GM23338 (cell line): ENCODE measurements around the gene GPD2. TPM values are rescaled to one million over a fixed set of nuclear protein-coding genes. Genes with fewer than 3 reads are reported as not detected.

Experiments used
- ATAC-seq: fragments of 200-7000 bp; cut with Tn5 transposase; 3 replicates; pipeline ENCODE4 v1.9.1; 2020
- DNase-seq: peaks from one replicate; pipeline ENCODE4 v3.0.0-alpha.2; 2015; ENCODE audit warnings: low spot score
- H2AFZ ChIP-seq: fragments of 200-600 bp; sonication (generic); 2 replicates; pipeline ENCODE4 v1.8.0; 2016; ENCODE audit warnings: antibody characterized with exemption, mild to moderate bottlenecking, moderate library complexity
- H3F3A ChIP-seq: fragments of 200-600 bp; sonication (generic); replicated peaks from 2 replicates; pipeline ENCODE4 v1.8.0; 2017; ENCODE audit warnings: antibody characterized with exemption, mixed run types, low read depth
- H3K27ac ChIP-seq: fragments of 200-600 bp; sonication (generic); 2 replicates; pipeline ENCODE4 v1.6.1; 2016; ENCODE audit warnings: low read depth
- H3K27me3 ChIP-seq: fragments of 200-600 bp; sonication (generic); 2 replicates; pipeline ENCODE4 v1.8.0; 2016; ENCODE audit warnings: mild to moderate bottlenecking, mixed run types, moderate library complexity; ENCODE audit not compliant: insufficient read depth
- H3K36me3 ChIP-seq: fragments of 200-600 bp; sonication (generic); 2 replicates; pipeline ENCODE4 v1.8.0; 2016; ENCODE audit warnings: mild to moderate bottlenecking; ENCODE audit not compliant: insufficient read depth
- H3K4me1 ChIP-seq: fragments of 200-600 bp; sonication (generic); 2 replicates; pipeline ENCODE4 v1.8.0; 2016; ENCODE audit warnings: mild to moderate bottlenecking, moderate library complexity; ENCODE audit not compliant: insufficient read depth
- H3K4me2 ChIP-seq: fragments of 200-600 bp; sonication (generic); 2 replicates; pipeline ENCODE4 v1.7.1; 2017; ENCODE audit warnings: mixed run types
- H3K4me3 ChIP-seq: fragments of 200-600 bp; sonication (generic); 2 replicates; pipeline ENCODE4 v1.6.1; 2016; ENCODE audit warnings: mixed run types
- H3K79me2 ChIP-seq: fragments of 200-600 bp; sonication (generic); replicated peaks from 2 replicates; pipeline ENCODE4 v1.8.0; 2017; ENCODE audit warnings: mild to moderate bottlenecking; ENCODE audit not compliant: insufficient read depth
- H3K9me2 ChIP-seq: fragments of 200-600 bp; sonication (generic); 2 replicates; pipeline ENCODE4 v1.8.0; 2017; ENCODE audit not compliant: insufficient read depth
- H4K20me1 ChIP-seq: fragments of 200-600 bp; sonication (generic); replicated peaks from 2 replicates; pipeline ENCODE4 v1.8.0; 2017; ENCODE audit warnings: mild to moderate bottlenecking; ENCODE audit not compliant: insufficient read depth
- H3K27ac Mint-ChIP-seq: 2 replicates; pipeline ENCODE4 v1.8.0; 2020; ENCODE audit warnings: inconsistent platforms, mild to moderate bottlenecking, moderate library complexity, mixed read lengths
- H3K27me3 Mint-ChIP-seq: 3 replicates; pipeline ENCODE4 v1.8.0; 2022; ENCODE audit warnings: low read depth, mild to moderate bottlenecking, moderate library complexity, mixed read lengths, inconsistent platforms; ENCODE audit not compliant: insufficient read depth, poor library complexity
- H3K36me3 Mint-ChIP-seq: 3 replicates; pipeline ENCODE4 v1.8.0; 2021; ENCODE audit warnings: low read depth, mild to moderate bottlenecking, inconsistent platforms, moderate library complexity, mixed read lengths
- H3K4me1 Mint-ChIP-seq: 3 replicates; pipeline ENCODE4 v1.8.0; 2020; ENCODE audit warnings: mild to moderate bottlenecking, inconsistent platforms, mixed read lengths
- H3K4me3 Mint-ChIP-seq: 3 replicates; pipeline ENCODE4 v1.8.0; 2021; ENCODE audit warnings: moderate library complexity, mild to moderate bottlenecking, inconsistent platforms, mixed read lengths
- H3K9me3 Mint-ChIP-seq: 3 replicates; pipeline ENCODE4 v1.8.0; 2020; ENCODE audit warnings: moderate library complexity, mild to moderate bottlenecking, inconsistent platforms, mixed read lengths
- CTCF ChIP-seq, 2 experiments: fragments of 200-600 bp in 1 of 2; sonication (generic) in 1 of 2; conservative IDR thresholded peaks; 2 replicates each; pipeline versions ENCODE4 v1.5.1 to v1.6.1; 2016 to 2017; ENCODE audit warnings: antibody characterized with exemption in 2 of 2, low read depth in 2 of 2, mild to moderate bottlenecking in 2 of 2, moderate library complexity in 1 of 2
- ETS1 ChIP-seq: IDR thresholded peaks from 2 replicates; pipeline ENCODE4 v1.6.1; 2016; ENCODE audit warnings: antibody characterized with exemption
- EZH2 ChIP-seq: fragments of 200-600 bp; sonication (generic); IDR thresholded peaks from one replicate; pipeline ENCODE4 v1.8.0; 2017; ENCODE audit warnings: antibody characterized with exemption, mild to moderate bottlenecking, low read depth; ENCODE audit not compliant: unreplicated experiment
- JUNB ChIP-seq: IDR thresholded peaks from one replicate; pipeline ENCODE4 v1.6.1; 2016; ENCODE audit warnings: antibody characterized with exemption; ENCODE audit not compliant: unreplicated experiment
- NANOG ChIP-seq: IDR thresholded peaks from 2 replicates; pipeline ENCODE4 v1.6.1; 2016; ENCODE audit warnings: antibody characterized with exemption, borderline replicate concordance
- POLR2AphosphoS5 ChIP-seq: IDR thresholded peaks from 2 replicates; pipeline ENCODE4 v1.6.1; 2016; ENCODE audit warnings: antibody characterized with exemption, low read depth
- STAT1 ChIP-seq: IDR thresholded peaks from one replicate; pipeline ENCODE4 v1.6.1; 2016; ENCODE audit warnings: antibody characterized with exemption; ENCODE audit not compliant: unreplicated experiment
- ZNF114 ChIP-seq: fragments of 250-450 bp; sonication (Bioruptor Pico); IDR thresholded peaks from 2 replicates; pipeline ENCODE4 v1.5.0; 2020; ENCODE audit warnings: mild to moderate bottlenecking, moderate library complexity
- ZNF331 ChIP-seq: fragments of 250-450 bp; sonication (Bioruptor Pico); IDR thresholded peaks from 2 replicates; pipeline ENCODE4 v1.5.0; 2020; ENCODE audit warnings: low read depth, mild to moderate bottlenecking, moderate library complexity
- polyA plus RNA-seq: library from polyadenylated mRNA; unstranded; fragments of >200 nt; fragmentation: Nextera tagmentation; extraction: Ambion mirVana; gene quantifications from 2 replicates; pipeline ENCODE4 v1.2.1, GENCODE V29; 2016
- total RNA-seq: library from RNA; depleted of rRNA; stranded (reverse); fragments of >200 nt; shearing (Covaris generic); gene quantifications from 2 replicates; pipeline ENCODE4 v1.2.3, GENCODE V29; 2014

GPD2 gene
- total and polyA plus RNA-seq, 2 experiments from 2014 or later = 9.4 to 67.4 TPM

GRCh38 chr2:156481312-156481711 lies 45.1 kb downstream of the GPD2 start (continued):
- no peak for TF ChIP-seq CTCF (conservative IDR thresholded peaks at IDR 0.05; ENCODE audit: low read depth in 2 of 2)

- Histone ChIP-seq H3K79me2 (no peaks in the 10 kb centered on the region), H3F3A (no peaks in the 10 kb centered on the region), H3K27ac (no peak overlapping the region), H3K27me3 (no peaks in the 10 kb centered on the region), H4K20me1 (no peaks in the 10 kb centered on the region), H3K4me1 (no peaks in the 10 kb centered on the region), H2AFZ (no peak overlapping the region), H3K4me2 (no peak overlapping the region), H3K4me3 (no peak overlapping the region), H3K9me2 (no peaks in the 10 kb centered on the region), H3K36me3 (no peaks in the 10 kb centered on the region)
- no peaks in the 10 kb centered on the region for H3K36me3 Mint-ChIP-seq
- H3K4me1 Mint-ChIP-seq = peaks cover 17% of the 10 kb centered on the region
- TF ChIP-seq ETS1 (no peak), POLR2AphosphoS5 (no peak), ZNF331 (CRISPR knock-in tag) (no peak), CTCF (conservative IDR thresholded peaks at IDR 0.05; ENCODE audit: low read depth in 2 of 2) (no peak), ZNF114 (CRISPR knock-in tag) (no peak), NANOG (no peak), JUNB (no peak), EZH2 (no peak)
- ATAC-seq (no peak), DNase-seq (no peak)
- H3K27ac Mint-ChIP-seq = peak overlapping the region; percentile 47
- H3K9me3 Mint-ChIP-seq = no peaks in the 10 kb centered on the region
- peaks cover 2% of the 10 kb centered on the region for H3K27me3 Mint-ChIP-seq
- H3K4me3 Mint-ChIP-seq = no peak overlapping the region
Measured at GRCh38 chr2:156483741-156484173, 47.6 kb downstream of the GPD2 start.

- no peaks in the 10 kb centered on the region for H3K4me1 ChIP-seq
- no peaks in the 10 kb centered on the region for H4K20me1 ChIP-seq
- H3K27me3 ChIP-seq = no peaks in the 10 kb centered on the region
- Mint-ChIP-seq H3K4me1 (peaks cover 21% of the 10 kb centered on the region), H3K36me3 (no peaks in the 10 kb centered on the region), H3K27me3 (no peaks in the 10 kb centered on the region), H3K9me3 (no peaks in the 10 kb centered on the region), H3K27ac (no peak overlapping the region), H3K4me3 (no peak overlapping the region)
- H3K36me3 ChIP-seq = no peaks in the 10 kb centered on the region
- ATAC-seq (no peak), DNase-seq (no peak)
- no peaks in the 10 kb centered on the region for H3K9me2 ChIP-seq
- H3F3A ChIP-seq = no peaks in the 10 kb centered on the region
- H3K79me2 ChIP-seq = no peaks in the 10 kb centered on the region
- no peak overlapping the region for H3K27ac ChIP-seq
- H3K4me2 ChIP-seq = no peak overlapping the region
- no peak overlapping the region for H2AFZ ChIP-seq
- no peak overlapping the region for H3K4me3 ChIP-seq
- TF ChIP-seq JUNB = no peak
- TF ChIP-seq EZH2 = no peak
- TF ChIP-seq POLR2AphosphoS5 = no peak
- TF ChIP-seq STAT1 = no peak
- no peak for TF ChIP-seq CTCF (conservative IDR thresholded peaks at IDR 0.05; ENCODE audit: low read depth in 2 of 2)
- TF ChIP-seq ZNF114 (CRISPR knock-in tag) = no peak
Measured at GRCh38 chr2:156486147-156486546, 50.0 kb downstream of the GPD2 start.
